GM19035 (cell line): ENCODE data around the gene MTMR3.
"Not testable (repeated sequence)": the region's sequence is repeated elsewhere in the genome, so short reads cannot be mapped to it uniquely, and the experiment has no call there.

Source experiments
- ATAC-seq: cut with Tn5 transposase; IDR thresholded peaks from one replicate; pipeline ENCODE4 v1.9.1; 2021; ENCODE audit not compliant: unreplicated experiment

MTMR3 gene

DNA sequence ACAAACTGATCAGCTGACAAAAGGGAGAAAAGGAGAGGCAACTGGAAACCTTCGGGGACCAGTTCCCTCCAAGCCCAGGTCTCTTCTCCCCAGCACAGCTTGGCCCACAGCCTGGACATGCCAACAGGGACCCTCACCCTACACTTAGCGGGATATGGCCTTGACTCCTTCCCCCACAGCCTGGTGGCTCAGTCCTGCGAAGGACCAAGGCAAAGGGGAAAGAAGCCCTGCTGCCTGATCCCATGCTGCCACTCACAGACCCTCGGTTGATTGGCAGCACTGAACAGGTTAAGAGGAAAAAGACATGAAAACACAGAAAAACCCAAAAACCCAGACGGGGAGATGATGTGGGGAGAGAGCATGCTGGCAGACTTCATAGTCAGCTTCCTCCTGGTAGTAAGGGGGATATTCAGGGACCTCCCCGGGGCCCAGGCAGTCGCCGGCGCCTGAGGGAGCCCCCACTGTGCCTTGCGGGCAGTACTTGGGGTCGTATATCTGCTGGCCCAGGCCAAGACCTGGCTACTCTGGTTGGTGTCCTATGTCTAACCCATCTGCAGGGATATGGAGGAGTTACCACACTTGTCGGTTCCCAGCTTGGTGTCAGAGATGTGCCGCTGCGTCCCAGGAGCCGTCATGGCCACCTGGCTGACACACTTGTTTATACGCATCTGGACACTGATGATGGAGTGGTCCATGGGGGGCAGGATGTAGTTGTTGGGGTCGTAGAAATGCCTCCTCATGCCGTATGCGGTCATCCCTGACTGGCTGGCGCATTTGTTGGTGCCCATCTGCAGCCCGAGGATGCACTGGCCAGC lies 163.1 kb downstream of the MTMR3 start:
- no peak for ATAC-seq

GRCh38 chr22:30046716-30047363 lies 163.9 kb downstream of the MTMR3 start:
- ATAC-seq: no peak

DNA sequence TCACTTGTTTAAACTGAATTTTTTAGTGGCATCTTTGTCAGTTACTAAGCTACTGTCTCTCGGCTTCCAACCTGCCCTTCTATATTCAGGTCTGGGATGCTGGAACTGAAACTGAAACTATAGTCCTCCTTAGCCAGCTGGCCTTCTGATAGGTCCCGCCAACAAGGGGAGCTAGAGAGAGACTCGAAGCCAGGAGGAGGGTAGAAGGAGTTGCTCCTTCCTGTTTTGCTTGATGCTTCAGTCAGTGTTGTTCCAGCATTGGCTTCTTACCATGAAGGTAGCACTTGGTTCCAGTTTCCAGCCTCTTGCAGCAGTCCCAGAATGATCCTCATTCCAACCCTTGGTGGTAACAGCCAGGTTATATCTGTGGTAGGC lies 164.4 kb downstream of the MTMR3 start:
- no peak for ATAC-seq

DNA sequence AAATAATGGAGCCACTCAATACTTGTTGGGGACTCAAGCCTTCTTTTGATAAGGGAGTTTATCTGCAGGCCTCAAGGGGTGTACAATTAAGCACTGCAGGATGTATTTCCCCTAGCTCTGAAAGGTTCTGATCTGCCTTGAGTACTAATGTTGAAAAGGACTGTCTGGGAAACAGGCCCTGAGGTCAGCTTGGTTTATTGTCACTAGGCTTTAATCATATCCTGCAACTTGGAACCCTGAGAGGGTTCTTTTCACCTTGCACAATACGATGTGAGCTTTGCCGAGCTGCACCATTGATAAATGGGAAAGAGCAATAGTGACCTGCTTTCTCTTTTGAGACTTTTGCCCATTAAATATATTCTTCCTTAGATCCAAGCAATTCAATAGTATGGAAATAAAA lies 165.7 kb downstream of the MTMR3 start:
- ATAC-seq: no peak

DNA sequence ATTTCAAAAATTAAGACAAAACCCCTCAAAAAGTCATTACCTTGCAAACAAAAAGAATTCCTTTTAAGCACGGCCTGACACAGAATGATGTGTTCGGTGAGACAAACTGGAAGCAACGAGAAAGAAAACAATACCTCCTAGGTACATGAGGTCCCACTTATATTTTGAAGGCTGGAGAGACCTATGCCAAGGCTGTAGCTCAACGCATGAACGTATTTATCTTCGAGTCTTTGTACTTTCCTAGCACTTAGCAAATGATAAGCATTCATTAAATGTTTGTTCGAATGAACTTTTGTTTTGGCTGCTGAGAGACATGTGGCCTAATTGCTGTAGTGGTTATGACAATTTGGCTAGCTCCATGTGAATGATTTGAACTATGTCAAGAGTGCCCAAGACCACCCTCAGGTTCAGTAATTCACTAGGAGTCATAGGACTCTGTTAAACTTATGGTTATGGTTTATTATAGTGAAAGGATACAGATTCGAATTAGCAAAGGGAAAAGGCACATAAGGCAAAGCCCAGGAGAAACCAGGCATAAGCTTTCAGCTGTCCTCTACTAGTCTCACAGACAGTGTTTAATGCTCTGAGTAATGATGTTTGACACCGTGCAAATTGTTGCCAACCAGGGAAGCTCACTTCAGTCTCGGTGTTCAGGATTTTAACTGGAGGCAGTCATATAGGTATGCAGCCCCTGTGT lies 171.2 kb downstream of the MTMR3 start:
- no peak for ATAC-seq

DNA sequence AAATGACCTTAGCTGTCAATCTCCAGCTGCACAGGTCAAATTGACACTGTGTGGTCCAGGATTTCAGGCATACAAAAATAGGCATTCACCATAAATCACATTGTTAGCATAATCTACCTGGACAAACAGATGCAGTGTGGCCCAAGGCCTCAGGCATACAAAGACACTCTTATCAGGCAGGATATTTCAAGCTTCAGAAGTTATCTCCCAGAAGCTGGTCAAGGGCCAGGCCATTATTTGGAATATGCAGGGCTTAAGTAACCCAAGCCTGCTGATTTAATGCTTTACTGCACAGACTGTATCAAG lies 171.7 kb downstream of the MTMR3 start:
- ATAC-seq: no peak

DNA sequence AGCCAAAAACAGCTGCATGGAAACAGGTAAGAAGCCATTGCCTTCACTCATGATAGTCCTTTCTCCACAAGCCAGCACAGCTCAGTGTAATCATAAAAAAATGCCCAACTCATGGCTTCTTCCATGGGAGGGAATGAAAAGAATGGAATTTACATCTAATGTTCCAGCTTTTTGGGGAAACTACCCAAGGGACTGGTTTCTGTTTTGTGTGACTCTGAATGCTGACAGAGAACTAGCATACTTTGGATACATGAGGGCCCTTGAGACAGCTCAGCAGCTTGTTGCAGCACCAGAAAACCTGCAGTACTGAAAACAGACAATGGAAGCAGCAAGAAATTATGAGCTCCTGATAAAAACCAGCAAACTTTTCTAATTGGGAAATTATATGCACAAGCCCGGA lies 173.0 kb downstream of the MTMR3 start:
- no peak for ATAC-seq

- no peak for ATAC-seq
Observed at GRCh38 chr22:30057375-30057774, 174.4 kb downstream of the MTMR3 start.

GRCh38 chr22:30059346-30060020 lies 176.5 kb downstream of the MTMR3 start:
- not testable (repeated sequence) for ATAC-seq

GRCh38 chr22:30061094-30061493 lies 178.1 kb downstream of the MTMR3 start:
- not testable (repeated sequence) for ATAC-seq

DNA sequence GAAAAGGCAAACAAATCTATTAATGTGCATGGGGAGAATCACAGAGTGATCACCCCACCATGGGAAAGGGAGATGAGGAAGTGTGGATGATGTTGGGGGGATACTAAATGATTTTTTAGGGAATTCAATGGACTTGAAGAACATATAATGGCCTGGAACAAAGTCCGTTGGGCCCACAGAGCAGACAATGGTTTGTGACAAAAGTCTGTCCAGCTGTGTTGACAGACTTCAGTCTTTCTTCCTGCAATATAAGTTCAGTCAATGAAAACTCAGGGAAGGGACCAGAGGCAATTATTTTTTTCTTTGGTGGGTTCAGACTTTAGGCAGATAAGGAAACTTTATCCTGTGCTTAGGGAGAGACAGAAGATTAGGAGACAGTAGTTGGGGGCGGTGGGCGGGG lies 179.3 kb downstream of the MTMR3 start:
- no peak for ATAC-seq

- no peak for ATAC-seq
Observed at GRCh38 chr22:30062950-30063349, 180.0 kb downstream of the MTMR3 start.

- ATAC-seq: no peak
Observed at GRCh38 chr22:30064172-30064571, 181.2 kb downstream of the MTMR3 start.

- no peak for ATAC-seq
Observed at GRCh38 chr22:30073743-30074142, 190.8 kb downstream of the MTMR3 start.

DNA sequence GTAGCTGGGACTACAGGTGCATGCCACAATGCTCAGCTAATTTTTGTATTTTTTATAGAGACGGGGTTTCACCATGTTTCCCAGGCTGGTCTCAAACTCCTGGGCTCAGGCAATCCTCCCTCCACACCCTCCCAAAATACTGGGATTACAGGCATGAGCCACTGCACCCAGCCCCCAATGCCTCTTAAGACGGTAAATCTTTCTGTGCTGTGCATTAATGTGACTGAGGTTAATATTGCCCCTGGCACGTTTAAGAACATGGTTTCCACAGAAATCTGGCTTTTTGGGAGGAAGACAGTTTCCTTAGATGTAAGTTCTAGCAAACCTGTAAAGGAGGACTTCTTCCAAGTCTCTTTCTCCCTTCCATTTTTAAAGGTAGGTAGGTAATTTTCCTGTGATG lies 191.2 kb downstream of the MTMR3 start:
- no peak for ATAC-seq

GRCh38 chr22:30074994-30075393 lies 192.0 kb downstream of the MTMR3 start:
- ATAC-seq: no peak

- ATAC-seq: no peak
Observed at GRCh38 chr22:30077279-30077880, 194.4 kb downstream of the MTMR3 start.

GRCh38 chr22:30078320-30079311 lies 195.6 kb downstream of the MTMR3 start:
- ATAC-seq: no peak

DNA sequence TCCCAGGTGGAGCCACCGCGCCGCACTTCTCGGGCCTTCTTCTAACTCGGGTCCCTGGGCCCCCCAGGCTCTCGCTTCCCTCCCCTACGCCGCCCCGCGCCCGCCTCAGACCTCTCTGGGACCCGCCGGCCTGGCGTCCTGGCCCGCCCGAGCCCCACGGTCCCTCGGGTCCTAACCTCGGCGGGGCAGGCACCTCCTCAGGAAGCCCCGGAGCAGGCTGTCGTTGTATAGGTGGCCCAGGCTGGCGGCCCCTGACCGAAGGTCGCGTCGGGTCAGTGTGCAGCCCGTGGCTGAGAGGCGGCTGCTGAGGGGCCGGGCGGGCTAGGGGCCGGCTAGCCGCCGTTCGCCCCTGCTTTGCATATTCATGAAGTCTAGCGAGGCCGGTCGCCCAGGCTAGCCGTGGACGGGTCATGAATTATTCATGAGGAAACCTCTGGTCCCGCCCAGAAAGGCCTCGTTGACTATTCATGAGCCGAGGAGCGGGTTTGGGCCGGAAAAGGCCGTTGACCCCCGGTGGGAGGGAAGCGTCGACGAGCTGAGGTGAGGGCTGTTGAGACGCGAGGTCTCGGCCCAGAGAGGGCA lies 197.1 kb downstream of the MTMR3 start, which contains the start of gene HORMAD2:
HORMAD2 (plus strand) TSS at position 513 of the 582 bp plus-strand sequence. CDS start 13,489 bp downstream, outside the sequence.
- ATAC-seq: no peak
